GM19240 (cell line): ENCODE data around the gene SLC12A5.
"Not testable (repeated sequence)": the region's sequence is repeated elsewhere in the genome, so short reads cannot be mapped to it uniquely, and the experiment has no call there.

Source experiments
- DNase-seq: peaks from one replicate; pipeline ENCODE4 v3.0.0; 2011; ENCODE audit warnings: low spot score; ENCODE audit not compliant: insufficient read length

SLC12A5 gene

DNA sequence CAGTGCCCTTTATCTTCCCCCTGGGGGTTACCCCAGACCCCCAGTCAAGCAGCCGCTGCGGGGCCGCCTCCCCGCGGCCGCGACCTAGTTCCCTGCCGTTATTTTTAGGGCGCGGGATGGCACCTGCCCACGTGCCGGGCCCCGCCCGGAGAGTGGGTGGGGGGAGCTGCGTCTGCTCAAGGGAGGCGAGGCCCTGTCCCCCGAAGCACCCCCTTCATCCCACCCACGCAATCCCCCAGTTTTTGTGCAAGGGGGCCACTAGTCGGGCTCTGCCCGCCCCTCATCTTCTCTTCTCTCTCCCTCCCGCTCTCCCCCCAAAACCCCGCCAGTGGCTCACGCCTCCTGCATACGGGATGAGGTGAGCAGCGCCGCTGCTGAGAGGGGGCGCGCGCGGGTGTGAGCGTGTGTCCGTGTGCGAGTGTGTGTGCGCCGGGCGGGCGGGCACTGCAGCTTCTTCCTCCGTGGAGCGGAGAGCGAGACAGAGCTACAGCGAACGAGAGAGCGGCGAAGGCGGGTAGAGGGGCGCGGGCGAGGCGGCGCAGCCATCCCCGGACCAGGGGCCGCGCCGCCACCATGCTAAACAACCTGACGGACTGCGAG is at the start of gene SLC12A5:
SLC12A5 (plus strand) TSS at position 444 of the 600 bp plus-strand sequence; CDS start at position 574, 130 bp downstream.
- DNase-seq = no peak

DNA sequence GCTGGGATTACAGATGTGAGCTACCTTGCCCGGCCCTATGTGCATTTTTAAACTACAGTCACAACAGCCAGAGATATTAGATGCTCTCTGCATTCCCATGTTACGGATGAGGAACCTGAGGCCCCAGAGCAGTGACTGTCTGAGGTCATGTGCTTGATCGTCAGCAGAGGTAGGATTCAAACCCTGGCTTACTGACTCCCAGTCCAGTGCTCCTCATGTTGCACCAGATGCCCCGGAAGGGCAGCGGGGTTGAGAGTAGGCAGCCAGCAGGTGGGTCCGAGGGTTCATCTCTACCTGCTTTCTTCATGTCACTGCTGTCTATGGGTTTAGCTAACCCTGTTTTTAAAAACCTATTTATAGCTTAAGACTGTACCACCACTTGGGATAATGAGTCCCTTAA is 47.8 kb upstream of the SLC12A5 start:
- no peak for DNase-seq

DNA sequence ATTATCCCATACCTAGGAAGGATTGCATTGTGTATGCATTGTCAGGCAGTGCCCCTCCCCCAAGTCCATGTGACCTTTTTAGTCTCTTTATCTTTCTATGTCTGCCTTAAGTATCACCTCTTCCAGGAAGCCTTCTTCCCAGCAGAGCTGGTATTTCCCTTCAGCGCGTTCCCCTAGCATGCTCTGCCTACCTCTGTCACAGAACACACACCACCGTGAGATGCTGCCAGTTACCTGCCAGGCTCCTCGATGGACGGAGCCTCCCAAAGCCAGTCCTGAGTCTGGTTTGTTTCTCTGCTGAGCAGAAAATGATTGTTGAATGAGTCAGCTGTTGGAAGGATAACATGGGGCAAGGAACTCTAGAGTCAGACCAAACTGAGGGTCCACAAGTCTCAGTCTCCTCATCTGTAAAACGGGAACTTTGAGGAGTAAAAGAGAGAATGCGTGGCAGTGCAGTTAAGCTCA is 45.7 kb upstream of the SLC12A5 start:
- DNase-seq = no peak

DNA sequence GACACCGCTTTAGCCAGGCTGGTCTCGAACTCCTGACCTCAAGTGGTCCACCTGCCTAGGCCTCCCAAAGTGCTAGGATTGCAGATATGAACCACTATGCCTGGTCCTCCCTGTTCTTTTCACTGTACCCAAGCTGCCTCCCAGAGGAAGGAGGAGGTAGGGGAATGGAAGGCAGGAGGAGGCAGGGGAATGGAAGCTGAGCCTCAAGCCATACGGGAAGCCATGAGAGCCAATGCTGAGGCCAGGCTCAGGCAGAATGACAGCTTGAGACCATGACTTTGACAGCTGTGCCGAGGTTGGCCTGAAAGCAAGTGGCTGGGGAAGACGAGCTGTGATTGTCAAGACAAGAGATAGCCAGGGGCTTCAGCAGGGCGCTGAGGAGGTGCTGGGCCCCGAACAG is 43.4 kb upstream of the SLC12A5 start:
- no peak for DNase-seq

DNA sequence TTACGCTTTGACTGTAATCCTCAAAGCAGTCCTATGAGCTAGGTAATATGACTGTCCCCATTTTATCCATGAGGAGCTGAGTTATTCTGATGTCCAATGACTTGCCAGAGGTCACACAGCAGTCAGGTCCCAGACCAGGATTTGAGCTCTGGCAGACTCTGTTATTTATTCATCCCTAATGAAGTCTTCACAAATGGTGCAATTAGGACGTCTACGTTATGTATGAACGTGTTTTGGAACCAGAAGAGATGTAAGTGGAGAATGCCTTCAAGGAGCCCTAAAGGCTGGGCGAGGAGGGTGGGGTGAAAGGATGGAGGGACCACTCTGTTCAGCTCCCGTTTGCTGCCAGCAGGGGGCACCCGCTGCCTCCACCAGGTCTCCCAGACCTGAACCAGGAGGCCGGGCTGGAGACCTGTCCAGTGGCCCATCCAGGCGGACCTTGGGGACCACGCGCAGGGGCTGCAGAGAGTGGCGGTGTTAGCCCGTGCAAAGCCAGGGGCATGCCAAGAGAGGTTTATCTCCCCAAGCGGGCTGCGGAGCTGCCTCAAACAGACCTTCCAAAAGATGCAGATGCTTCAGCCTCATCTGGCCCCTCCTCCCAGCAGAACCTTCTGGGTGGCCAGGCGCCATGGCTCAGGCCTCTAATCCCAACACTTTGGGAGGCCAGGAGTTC is 41.8 kb upstream of the SLC12A5 start:
- DNase-seq = peak; percentile 76

DNA sequence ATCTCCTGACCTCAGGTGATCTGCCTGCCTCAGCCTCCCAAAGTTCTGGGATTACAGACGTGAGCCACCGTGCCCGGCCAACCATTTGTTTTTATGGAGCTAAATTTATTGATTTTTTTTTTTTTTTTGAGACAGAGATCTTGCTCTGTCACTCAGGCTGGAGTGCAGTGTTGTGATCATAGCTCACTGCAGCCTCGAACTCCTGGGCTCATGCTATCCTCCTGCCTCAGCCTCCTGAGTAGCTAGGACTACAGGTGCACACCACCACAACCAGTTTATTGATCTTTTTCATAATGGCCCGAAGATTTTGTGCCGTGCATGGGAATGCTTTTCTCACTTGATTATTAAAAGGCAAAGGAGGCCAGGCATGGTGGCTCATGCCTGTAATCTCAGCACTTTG is 40.2 kb upstream of the SLC12A5 start:
- not testable (repeated sequence) for DNase-seq

DNA sequence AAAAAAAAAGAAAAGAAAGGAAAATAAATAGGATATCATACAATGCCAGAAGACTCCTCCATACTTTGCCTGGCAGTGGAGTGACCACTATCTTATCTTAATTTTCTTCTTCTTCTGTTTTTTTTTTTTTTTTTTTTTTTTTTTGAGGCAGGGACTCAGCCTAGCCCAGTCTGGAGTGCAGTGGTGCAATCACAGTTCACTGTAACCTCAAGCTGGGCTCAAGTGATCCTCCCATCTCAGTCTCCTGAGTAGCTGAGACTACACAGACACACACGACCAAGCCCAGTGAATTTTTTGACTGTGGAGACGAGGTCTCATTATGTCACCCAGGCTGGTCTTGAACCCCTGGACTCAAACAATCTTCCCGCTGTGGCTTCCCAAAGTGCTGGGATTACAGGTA is 37.4 kb upstream of the SLC12A5 start:
- DNase-seq = no peak

DNA sequence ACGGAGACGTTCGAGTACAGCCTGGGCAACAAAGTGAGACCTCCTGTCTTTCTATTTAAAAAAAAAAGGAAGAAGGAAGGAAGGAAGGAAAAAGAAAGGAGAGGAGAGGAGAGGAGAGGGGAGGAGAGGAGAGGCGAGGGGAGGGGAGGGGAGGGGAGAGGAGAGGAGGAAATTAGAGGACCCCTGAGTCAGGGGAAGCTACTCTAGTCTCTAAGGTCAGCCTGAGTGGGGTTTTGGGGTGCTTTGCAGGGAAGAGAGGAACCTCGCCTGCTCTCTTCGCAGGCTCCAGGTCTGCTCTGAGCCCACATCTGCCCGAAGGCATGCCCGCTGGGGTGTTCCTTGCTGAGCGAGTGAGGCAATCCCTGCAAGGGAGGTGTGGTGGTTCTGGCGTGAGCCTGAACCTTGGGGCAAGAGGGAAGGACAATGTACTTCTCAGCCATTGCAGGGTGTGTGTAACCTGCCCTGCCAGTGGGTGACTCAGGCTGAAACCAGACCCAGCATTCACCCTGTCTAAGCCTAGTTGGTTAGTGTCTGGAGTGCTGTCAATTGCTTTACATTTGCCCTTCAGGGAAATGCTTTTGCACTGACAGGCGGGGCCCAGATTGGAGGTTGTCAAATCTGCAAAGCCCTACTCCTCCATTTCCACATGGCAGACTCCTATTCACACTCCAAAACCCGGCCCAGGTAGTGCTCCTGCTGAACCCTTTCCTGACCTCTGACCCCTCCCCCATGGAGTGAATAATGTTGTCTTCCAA is 35.6 kb upstream of the SLC12A5 start:
- DNase-seq = no peak

DNA sequence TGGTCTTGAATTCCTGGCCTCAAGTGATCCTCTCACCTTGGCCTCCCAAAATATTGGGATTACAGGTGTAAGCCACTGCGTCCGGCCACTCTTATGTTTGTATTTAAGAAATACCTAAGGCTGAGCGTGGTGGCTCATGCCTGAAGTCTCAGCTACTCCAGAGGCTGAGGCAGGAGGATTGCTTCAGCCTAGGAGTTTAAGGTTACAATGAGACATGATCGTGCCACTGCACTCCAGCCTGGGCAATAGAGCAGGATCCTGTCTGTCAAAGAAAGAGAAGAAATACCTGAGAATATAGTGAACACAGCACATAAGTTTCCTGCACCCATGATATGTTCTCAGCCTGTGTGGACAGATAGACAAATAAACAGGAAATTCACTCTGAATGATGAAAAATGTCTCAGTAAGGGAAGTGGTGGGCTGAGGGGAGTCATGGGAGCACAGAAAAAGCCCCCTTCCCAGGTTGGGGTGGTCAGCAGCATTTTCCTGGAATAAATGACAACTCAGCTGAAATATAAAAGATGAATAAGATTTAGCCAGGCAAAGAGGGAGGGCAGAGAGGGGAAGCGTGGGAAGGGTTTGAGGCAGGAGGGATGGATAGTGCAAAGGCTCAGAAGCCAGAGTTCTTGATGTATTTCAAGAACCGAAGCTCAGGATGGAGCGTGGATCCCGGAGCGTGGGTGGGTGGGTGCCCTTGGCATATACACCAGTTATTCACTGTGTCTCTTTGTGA is 34.1 kb upstream of the SLC12A5 start:
- DNase-seq = no peak

DNA sequence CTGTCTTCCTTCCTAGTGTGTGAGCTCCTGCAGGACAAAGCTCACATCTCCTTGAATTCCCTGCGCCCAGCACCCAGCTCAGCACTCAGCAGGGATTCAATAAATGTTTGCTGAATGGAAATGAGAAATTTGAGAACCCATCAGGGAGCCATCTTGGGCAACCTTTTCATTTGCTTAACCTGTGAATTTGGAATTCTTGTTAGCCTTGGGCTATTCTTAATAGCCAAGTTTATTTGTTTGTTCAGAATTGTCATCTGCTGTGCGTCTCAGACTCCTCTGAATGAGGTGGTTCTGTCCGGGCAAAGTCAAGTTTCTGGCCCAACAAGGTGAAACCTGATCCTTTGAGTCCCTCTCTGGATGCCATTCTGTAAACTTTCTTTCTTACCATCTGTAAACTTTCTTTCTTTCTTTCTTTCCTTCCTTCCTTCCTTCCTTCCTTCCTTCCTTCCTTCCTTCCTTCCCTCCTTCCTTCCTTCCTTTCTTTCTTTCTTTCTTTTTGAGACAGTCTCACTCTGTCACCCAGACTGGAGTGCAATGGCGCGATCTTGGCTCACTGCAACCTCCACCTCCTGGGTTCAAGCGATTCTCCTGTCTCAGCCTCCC is 33.4 kb upstream of the SLC12A5 start:
- DNase-seq = not testable (repeated sequence)

DNA sequence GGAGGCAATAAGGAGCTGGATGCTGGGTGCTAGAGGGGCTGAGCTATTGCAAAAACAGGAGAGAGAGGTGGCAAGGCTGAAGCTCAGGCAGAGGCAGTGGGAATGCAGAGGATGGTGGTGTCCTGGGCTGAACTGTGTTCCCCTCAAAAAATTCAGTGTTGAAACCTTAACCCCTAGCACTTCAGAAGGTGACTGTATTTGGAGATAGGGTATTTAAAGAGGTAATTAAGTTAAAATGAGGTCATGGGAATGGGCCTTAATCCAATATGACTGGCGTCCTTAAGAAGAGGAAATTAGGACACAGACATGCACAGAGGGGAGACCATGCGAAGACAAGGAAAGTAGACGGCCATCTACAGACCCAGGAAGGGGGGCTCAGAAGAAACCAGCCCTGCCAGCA is 31.8 kb upstream of the SLC12A5 start:
- no peak for DNase-seq

DNA sequence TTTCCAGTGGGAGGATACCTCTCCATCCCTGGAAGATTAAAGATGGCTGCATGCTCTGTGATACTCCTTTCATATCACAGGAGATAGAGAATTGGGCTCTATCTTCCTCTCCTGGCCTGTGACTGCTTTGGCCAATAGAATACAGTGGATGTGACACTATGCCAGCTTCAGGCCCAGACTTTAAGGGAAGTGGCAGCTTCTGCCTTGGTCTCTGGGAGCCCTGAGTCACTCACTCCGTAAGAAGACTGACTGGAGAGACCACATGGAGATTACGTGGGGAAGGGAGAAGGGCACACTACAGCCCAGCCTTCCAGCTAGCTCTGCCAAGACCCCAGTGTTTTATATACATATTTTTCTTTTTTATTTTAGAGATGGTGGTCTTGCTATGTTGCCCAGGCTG is 30.7 kb upstream of the SLC12A5 start:
- no peak for DNase-seq

DNA sequence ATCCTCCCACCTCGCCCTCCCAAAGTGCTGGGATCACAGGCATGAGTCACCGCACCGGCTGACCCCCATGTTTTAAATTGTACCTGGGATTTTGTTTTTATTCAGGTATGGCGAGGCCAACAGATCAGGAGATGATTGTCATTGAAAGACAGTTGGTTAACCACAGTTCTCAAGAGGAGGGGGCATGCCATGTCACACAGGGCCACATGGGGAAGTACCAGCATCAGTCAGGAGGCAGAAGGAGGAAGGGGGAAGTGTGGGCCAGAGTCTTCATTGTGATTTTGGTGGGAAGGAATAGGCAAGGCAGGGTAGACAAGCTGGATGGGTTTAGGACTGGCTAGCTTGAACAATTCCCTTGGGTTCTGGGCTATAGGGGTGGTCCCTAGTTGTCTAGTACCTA is 30.3 kb upstream of the SLC12A5 start:
- no peak for DNase-seq

DNA sequence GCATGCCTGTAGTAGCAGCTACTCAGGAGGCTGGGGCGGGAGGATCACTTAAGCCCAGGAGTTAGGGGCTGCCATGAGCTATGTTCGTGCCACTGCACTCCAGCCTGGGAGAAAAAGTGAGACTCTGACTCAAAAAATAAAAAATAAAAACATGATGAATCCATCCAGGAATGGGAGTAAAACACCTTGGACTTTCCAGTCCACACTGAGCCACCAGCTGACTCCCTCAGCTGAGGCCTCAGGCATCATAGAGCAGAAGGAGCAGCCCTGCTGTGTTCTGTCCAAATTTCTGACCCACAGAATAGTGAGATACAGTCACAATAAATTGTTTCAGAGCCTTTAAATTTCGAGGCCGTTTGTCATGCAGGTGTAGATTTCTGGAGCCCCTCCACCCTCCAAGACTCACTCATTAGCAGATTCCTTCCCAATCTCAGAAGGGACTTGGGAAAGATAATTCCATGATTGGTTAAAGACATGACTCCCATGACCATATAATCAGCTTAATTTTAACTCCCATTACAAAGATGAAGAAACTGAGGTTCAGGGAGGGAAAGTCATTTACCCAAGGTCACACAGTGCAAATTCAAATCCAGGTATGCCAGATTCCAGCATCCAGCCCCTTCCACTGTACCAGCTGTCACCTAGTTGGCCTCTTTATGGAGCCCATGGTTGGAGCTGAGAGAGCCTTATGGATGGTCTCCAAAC is 29.3 kb upstream of the SLC12A5 start:
- DNase-seq = no peak

DNA sequence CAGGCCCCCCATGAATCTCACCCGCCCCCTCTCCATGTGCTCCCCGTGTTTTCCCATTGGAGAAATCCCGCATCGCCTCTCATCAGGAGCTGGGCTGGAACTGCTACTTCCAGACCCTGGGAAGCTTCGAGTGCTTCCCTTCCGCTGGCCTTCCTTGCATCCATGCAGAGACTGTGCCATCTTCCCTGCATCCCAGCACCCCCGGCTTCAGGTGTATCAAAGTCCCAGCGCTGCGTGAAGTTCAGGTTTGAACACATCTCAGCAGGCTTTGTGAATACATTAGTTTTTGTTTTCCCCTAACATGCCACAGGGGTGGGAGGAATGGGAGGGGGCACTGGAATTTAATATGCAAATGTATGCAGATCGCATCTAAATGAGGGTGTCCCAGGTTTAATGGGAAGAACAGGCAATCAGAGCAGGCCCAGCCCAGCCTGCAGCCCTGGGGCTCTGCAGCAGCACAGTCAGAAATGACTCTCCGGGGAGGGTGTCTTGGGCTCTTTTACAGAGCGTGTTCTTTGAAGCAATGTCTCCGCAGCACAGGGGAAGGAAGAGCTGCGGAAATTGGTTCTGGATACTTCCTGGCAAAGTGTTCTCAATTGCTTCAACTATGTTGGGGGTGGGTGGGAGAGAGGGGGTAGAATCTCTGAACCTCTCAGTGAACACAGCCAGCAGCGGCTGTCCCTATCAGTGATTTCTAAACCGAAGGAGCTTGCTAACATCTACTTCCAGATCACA is 28.6 kb upstream of the SLC12A5 start:
- DNase-seq = no peak

DNA sequence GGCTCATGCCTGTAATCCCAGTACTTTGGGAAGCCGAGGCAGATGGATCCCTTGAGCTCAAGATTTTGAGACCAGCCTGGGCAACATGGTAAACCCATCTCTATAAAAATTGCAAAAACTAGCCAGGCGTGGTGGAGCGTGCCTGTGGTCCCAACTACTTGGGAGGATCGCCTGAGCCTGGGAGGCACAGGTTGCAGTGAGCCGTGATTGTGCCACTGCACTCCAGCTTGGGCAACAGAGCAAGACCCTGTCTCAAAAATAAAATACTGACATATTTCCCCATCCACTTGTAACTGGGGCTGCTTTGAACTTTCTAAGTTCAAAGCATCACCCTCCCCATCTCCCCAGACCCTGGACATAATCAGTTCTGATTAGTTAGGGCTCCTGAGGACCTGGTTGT is 27.5 kb upstream of the SLC12A5 start:
- no peak for DNase-seq

DNA sequence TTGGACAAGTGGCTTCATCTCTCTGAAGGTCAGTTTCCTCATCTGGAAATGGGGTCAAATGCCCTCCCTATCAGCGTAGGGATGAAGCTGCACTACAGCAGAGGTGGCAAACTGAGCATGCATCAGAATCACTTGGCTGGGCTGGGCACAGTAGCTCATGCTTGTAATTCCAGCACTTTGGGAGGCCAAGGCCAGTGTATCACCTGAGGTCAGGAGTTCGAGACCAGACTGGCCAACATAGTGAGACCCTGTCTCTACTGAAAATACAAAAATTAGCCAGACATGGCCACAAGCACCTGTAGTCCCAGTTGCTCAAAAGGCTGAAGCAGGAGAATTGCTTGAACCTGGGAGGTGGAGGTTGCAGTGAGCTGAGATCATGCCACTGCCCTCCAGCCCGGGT is 27.0 kb upstream of the SLC12A5 start:
- no peak for DNase-seq

DNA sequence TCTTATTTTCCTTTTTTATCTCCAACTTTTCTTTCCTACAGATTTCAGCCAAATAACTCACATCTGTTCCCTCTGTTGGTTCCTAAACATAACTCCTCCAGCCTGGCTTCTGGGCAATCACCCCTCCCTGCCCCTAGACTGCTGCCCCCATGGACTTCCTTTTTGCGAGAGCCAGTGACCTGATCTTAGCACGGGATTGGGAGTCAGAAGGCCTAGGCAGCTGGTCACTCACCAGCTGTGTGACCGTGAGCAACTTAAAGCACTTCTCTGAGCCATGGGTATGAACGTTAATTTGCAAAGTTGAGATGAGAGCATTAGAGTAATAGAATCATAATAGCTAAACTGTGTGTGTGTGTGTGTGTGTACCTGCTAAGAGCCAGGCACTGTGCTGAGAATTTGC is 24.8 kb upstream of the SLC12A5 start:
- no peak for DNase-seq

DNA sequence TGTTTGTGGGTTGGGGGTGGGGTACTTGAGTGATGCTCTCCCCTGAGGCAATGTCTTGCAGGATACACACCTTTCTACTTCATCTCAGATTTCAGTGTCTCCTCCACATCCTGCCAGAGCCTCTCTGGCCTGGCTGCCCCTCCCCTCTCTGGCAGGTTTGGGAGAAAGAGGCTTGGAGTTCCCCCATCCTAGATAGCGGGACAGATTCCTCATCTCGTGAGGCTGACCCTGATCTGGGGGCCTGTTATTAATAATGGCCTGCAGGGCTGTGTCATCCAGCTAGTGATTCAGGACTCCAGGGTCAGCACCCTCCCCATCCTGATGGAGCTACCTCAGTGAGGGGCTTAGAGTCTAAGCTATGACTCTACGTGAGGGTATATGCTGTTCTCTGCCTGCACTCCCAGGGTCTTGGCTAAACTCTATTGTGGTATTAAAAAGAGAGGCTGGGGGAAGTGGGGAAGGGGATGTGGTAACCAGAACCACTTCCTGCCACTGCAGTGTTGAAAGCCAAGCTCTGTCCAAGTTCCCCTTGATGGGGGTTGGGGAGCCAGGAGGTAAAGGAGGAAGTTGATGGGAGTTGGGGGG is 24.0 kb upstream of the SLC12A5 start:
- DNase-seq = no peak
